HG03558 (cell line): ENCODE results near the gene ANXA4.
"Not testable (repeated sequence)": the region's sequence is repeated elsewhere in the genome, so short reads cannot be mapped to it uniquely, and the experiment has no call there.

ENCODE experiments used
- ATAC-seq: cut with Tn5 transposase; IDR thresholded peaks from one replicate; pipeline ENCODE4 v1.9.1; 2021; ENCODE audit warnings: moderate number of reproducible peaks; ENCODE audit not compliant: unreplicated experiment; ENCODE audit errors: extremely low read depth

Gene ANXA4

DNA sequence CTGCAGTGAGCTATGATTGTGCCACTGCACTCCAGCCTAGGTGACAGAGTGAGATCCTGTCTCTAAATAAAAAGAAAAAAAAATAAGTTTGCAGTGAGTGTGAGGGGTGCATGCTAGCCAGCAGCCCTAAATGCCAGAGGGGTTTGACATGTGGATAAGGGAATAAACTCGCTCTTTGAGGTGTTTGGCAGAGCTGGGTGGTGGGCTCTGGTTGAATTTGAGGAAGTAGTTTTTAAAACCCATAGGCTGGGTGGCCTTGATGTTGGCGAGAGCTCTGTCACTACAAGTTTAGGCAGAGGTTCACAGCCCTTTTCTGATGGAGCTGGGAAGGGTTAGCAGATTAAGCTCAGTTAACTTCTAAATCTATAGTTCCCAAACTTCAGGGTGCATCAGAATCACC lies 3.1 kb downstream of the ANXA4 start:
- no peak for ATAC-seq

DNA sequence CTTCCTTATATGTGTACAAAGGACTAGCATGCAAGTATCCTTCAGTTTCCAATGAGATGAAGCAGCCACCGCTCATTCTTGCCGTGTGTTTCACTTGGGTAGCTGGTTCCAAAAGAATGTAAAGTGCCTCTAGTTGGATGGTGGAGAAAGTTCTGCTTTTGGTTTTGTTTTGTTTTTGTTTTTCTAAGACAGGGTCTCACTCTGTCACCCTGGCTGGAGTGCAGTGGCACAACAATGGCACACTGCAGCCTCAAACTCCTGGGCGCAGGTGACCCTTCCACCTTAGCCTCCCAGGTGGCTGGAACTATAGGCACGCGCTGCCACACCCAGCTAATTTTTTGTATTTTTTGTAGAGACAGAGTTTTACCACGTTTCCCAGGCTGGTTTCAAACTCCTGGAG lies 8.3 kb downstream of the ANXA4 start:
- no peak for ATAC-seq

DNA sequence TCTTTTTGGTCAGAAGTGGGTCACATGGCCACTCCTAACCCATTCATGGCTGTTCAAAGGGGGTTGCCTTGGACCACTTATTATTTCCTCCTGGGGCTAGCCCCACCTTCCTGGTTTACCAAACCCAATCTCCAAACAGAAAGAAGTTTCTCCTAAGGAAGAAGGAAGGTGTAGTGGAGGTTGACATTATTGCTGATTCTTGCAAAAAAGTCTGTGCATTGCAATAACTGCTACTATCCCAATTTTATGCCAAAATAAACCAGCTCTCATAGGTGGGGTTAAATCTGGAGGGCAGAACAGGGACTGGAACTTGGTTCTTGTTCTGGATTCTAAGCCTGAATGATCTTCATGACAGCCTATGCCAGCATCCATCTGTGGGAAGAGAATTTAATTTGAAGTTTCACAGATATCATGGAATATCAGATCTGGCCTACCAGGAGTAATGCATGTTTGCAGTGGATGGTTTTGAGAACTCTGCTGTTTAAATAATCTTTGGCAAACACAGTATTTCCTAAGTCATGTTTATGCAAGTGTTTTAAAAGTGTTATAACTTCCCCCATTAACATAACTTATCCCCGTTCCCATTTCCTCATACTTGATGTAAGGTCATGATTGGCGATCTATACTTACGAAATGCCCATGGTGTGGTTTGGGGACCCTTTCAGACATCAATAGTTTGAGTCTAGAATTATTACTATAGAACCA lies 11.9 kb downstream of the ANXA4 start:
- no peak for ATAC-seq

DNA sequence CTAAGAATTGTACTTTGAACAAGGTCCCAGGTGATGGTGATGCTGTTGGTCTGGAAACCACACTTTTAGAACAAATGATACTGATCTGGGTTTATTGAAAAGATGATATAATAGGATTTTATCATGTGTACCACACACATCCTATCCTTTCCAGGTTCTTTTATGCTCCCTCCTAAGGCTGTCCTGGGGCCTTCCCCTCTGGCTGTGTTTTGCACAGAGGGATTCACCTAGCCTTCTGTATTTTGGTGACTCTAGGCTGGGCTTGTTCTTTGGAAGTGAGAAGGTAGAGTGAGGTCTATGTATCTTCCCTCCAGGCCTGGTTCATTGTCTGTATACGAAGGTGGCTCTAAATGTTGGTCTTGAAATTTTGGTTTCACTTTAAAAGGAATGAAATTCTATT lies 12.7 kb downstream of the ANXA4 start:
- ATAC-seq: no peak

DNA sequence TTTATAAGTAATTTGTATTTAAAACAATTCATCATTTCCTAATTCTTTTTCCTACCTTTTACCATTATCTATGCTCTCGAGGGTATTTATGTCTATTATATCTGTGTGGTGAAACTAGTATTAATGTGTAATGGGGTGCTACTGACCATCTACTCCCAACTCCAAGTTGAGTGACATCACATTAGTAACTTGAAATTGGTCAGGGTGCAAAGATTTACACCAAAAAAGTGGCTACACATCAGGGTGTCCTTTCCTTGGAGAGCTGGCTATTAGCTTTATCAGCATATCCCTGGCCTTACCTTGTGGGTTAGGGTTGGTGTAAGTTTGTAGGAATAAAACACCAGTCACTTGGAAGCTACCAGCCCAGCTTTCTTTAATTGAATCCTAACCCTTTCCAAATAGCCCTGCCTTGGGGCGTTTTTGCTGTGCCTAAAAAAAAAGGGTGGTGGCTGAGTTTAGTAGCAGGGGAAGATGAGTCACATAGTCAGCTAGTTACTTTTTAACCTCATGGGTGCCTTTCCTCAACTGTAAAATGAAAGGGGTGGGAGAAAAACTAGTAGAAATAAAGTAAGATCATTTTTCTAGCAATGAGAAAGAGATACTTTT lies 14.0 kb downstream of the ANXA4 start:
- no peak for ATAC-seq

DNA sequence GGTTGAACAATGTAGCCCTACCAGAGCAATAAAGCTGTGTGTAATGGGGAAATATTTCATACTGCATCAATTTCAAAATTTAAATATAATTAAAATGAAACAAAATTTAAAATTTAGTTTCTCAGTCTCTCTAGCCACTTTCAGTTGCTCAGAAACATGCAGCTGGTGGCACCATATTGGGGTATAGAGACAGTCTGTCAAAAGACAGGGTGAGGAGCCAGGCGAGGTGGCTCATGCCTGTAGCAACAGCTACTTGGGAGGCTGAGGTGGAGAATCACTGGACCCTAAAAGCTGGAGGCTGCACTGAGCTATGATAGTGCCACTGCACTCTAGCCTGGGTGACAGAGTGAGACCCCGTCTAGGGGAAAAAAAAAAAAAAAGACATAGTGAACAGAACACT lies 20.1 kb downstream of the ANXA4 start:
- no peak for ATAC-seq

DNA sequence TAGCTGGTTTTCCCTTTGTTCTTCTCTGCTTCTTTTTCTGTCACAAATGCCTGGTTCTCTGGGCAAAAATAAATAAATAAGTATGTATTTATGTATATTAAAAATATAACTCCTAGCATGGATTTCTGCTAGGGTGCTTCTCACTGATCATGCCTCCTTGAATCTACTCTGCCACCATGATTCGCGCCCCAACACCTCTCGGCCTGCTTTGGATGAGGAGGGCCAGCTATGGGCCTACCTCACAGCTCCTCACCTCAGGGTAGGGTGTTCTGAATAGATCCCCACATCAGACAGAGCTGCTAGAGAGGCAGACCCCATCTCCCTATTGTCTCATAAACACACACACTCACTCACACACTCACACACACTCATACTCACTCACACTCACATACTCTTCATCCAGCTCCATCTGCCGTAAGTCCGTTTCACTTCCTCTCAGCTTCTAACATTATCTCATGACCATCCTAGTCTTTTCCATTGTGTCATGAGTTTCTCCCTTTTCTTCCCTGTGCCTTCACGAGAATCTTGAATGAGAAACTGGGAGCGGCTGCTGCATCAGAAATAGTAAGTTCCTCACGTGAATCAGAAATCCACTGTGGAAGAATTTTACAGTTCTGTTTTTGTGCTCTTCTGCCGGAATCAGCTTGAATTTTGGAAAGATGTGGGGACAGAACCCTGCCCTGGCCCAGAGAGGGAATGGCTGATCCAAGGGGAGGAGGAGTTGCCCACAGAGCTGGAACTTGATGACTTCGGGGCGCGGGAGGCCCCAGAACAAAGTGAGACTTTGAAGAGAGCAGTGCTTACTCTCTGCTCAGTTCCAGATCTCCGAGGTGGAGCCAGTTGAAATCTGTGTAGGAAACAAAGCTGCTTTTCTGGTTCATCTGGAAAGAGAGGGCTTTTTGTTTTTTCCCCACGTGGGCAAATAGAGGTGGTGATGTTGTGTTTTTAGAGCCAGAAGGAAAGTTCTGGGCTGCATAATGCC lies 20.9 kb downstream of the ANXA4 start:
- ATAC-seq: no peak

DNA sequence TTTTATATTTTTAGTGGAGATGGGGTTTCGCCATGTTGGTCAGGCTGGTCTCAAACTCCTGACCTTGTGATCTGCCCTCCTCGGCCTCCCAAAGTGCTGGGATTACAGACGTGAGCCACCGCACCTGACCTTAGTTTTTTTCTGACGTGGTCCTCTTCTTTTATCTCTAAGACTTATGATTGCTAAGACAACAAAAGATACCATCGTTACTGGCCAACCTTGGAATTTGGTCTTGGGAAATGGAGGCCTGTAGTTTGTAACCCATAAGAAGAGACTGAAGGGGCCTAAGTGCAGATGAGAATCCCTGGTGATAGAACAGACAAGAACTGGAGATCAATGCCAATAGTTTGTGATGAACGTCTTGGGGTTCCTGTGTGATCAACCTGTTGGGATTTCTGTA lies 21.9 kb downstream of the ANXA4 start:
- ATAC-seq: not testable (repeated sequence)

DNA sequence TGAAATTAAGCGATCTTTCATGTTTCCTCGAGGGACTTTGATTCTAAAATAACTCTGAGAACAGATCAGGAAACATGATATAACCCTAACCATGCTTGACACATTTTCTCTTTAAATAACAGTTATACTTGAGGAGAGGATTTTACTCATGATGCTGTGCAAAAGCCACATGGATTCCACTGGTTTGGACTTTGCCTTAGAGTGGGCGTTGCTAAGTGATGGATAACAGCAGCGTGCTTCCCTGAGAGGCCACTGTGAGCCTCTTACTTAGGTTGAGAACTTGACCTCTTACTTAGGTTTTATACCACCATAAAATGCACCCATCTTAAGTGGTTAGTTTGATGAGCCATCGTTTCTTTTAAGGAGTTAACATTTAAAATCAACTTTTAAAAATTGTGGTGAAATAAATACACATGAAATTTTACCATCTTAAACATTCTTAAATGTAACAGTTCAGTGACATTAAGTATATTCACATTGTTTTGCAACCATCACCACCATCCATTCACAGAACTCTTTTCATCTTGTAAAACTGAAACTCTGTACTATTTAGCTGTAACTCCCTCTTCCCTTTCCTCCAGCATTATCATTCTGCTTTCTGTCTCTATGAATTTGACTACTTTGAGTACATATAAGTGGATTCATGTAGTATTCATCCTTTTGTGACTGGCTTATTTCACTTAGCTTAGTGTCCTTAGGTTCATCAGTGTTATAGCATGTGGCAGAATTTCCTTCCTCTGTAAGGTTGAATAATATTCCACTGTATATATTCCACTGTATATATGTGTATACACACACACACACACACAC lies 22.6 kb downstream of the ANXA4 start:
- no peak for ATAC-seq

DNA sequence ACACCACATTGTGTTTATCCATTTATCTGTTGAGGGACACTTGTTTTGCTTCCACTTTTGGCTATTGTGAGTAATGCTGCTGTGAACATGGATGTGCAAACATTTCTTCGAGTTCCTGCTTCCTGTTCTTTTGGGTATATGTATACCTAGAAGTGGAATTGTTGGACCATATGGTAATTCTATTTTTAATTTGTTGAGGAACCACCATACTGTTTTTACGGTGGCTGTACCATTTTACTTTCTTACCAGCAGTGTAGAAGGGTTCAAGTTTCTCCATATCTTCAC lies 23.1 kb downstream of the ANXA4 start:
- ATAC-seq: no peak

DNA sequence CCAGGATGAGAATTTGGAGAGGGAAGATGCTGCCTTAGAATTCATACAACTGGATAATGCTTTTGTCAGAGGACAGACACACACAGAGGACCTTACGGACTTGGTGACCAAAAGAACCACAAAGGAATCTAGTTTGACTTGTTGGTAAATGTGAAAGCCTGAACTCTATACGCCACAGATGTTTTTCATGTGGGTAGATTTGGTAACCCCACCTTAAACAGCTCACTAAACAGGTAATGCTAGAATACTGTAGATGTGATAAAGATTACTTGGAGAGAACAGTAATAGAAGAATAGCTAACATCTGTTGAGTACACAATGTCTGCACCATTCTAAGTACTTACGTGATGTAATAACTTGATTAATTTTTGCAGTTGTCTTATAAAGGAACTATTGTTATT lies 24.1 kb downstream of the ANXA4 start:
- ATAC-seq: no peak

DNA sequence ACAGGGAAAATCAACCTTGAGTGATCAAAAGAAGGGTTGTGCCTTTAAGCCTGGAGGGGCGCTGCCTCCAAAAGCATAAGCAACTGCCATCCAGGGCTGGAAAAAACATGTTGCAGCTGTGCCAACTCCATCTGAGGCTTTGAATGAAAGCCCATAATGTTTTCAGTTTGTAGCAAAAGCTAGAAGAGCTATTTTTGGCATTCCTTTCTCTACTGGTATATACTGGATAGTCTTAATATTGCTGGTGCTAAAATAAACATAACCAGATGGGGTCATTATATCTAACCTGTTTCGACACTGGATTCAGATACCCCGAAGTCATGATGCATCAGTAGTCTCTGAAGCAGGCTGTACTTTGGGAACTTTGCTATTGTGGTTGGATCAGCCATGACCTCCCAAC lies 25.1 kb downstream of the ANXA4 start:
- ATAC-seq: no peak

DNA sequence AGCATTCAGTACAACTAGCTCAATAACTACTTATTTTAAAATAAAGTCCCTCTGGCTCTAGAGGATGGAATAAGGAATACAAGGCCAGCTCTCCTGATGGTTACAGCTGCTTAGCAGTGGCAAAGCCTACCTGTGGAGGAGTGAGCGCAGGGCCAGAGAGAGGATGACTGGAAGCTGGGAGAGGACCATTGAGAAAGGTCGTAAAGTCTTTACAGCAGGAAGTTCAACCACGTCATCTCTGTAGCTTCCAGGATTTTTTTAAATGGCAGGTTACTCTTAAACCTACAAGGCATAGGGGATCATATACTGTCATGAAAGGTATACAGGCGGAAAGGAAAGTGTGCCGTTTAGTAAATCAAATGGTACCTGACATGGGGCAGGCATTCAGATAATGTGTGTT lies 26.3 kb downstream of the ANXA4 start:
- no peak for ATAC-seq

DNA sequence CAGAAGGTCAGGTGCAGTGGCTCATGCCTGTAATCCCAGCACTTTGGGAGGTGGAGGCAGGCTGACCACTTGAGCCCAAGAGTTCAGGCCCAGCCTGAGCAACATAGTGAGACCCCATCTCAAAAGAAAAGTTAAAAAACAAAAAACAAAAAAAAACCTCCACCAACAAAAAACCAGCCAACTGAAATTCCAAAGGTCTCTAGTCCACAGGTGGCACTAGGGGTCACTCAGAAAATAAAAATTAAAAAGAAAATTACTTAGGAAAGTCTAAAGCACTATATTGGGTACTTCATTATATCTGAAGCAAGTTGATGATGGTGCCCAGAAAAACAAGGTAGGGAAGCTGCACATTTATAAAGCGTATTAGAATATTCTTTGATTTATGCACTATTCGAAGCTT lies 26.9 kb downstream of the ANXA4 start:
- ATAC-seq: no peak

DNA sequence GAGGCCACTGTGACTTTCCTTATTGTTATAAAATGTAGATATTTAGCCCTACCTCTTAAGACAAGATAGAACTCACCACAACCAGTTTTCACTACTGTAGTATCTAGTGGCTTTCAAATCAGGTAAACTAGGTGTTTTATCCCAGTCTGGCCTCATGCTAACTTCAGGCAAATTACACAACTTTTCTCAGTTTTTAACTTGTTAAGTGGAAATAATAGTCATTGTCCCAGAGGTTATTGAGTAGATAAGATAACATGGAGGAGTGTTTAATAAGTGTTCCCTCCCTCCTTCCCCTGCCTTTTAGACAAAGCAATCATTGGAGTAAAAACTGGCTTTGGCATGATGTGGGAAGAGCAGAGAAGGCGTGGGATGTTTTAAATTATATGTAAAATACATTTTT lies 27.3 kb downstream of the ANXA4 start:
- ATAC-seq: no peak

DNA sequence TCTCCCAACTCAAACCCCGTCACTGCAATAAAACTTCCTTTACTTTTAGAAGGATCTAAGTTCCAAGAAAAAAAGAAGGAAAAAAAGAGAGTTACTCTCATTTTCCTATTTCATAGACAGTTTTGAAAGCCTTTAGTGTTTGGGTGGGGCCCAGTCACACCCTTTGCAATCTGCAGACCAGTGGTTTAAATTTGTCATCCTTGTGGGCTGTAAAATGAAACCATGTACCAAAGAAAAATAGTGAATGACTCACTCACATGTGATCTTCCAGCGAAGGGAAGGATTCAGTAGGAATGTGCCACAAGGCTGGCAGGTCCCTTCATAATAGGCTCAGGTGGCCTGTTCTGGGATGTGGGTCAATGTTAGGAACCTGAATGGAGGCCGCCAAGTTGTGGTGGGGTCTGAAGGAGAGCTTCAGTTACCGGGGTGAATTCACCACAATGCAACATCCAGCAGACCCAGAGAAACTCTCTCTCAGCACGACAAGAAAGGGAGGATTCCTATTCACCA lies 28.3 kb downstream of the ANXA4 start:
- ATAC-seq: no peak

DNA sequence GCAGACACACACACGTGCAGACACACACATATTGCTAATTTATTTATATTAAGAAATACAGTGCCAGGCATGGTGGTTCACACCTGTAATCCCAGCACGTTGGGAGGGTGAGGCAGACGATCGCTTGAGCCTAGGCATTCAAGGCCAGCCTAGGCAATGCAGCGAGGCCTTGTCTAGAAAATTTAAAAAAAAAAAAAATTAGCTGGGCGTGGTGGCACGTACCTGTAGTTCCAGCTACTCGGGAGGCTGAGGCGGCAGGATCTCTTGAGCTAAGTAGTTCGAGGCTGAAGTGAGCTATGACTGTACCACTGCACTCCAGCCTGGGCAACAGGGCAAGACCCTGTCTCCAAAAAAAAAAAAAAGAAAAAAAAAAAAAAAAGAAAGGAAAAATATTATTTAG lies 28.8 kb downstream of the ANXA4 start:
- ATAC-seq: no peak

DNA sequence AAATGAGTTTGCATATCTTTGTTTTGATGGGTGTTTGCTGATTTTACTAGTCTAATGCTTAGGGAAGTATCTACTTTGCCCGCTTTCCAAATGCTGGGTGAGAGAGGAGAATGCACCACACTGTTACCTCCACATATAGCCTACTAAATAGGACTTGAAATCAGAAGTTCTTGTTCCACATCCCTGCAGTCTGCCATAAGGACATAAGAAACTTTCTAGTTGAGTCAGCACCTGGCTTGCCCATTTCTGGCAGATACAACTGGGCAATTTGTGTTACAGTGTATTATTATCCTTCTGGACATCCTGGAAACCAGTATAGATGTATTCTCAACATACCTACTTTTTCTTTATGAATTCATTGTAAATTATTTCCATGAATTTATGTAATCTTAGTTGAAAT lies 29.5 kb downstream of the ANXA4 start:
- ATAC-seq: no peak

DNA sequence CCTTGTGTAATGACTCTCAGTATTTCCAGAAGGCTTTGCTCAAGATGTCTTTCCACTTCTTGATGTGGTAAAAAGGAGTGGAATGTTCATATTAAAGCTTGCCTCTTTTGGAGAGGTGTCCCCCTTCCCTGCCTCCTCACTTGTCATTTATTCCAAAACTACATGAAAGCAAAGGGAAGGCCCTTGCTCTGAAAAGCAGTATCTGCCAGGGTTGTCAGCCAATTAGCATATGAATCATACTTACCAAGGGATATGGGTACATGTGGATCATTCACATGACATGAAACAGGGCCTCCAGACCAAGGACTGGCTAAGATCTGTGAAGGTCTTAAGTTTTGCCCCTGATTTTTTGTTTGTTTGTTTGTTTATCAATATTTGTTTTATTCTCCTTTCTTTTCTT lies 31.3 kb downstream of the ANXA4 start:
- no peak for ATAC-seq

DNA sequence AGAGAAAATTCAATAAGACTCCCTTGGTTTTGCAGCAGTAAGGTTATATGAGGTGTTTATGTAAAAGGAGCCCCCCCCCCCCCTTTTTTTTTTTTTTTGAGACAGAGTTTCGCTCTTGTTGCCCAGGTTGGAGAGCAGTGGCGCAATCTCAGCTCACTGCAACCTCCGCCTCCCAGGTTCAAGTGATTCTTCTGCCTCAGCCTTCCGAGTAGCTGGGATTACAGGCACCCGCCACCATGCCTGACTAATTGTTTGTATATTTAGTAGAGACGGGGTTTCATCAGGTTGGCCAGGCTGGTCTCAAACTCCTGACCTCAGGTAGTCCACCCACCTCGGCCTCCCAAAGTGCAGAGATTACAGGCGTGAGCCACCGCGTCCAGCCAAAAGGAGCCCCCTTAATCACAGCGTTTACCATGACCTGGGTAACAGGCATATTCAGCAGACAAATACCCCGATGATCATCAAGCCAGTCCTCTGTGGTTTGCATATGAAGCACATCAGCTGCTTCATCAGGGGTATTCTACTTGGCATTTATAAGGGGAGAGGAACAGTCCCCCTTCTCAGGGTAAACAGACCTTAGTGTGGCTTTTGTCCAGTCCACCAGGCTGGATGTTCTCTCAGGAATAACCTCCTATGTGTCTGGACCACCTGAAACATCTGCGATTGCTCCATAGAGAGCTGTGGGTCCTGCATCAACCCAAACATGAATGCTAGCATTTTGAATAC lies 32.5 kb downstream of the ANXA4 start:
- not testable (repeated sequence) for ATAC-seq
